ENCODE data around the gene PIK3CB. TPM values are rescaled to one million over a fixed set of nuclear protein-coding genes. Genes with fewer than 3 reads are reported as not detected.

PIK3CB gene
- total RNA-seq, 4 donors from 2014 or later, result 36.6 to 44.0 (median 38.9) TPM

DNA sequence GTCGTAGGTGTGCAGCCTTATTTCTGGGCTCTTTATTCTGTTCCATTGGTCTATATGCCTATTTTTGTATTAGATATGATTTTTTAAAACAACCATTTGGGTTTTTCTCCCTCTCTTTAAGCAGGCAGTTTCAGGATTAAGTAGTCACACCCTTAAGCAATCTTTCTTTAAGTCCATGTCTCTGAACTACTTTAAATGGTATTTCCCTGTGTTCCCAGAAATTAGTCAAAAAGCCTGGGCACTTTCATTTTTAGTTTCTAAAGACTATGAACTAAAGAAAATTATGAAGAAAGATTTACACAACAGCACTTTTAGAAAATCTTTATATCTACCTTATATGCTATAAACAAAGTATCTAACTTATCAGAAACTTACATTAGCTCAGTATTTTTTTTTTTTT is 115.9 kb downstream of the PIK3CB start:
- no peak for TF ChIP-seq CTCF (IDR thresholded peaks at IDR 0.05; ENCODE audit: low read depth)

- TF ChIP-seq CTCF (IDR thresholded peaks at IDR 0.05; ENCODE audit: low read depth), result no peak
Measured at GRCh38 chr3:138717348-138717747, 117.4 kb downstream of the PIK3CB start.

DNA sequence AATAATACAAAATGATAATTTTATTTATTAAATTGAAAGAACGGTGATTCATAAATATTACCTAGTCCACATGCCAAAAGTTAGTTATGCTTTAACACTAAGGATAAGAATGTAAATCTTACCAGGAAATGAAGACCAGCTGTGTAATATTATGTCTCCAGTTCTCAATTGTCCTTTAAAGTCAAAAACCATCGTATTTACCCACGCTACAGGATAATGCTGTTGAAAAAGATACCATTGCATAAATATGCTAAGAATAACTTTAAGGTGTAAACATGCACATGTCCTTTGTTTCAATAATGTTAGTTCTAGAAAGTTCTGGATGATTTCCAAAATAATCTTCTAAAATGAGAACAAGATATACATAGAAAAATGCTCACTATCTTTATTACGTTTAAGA is 122.6 kb downstream of the PIK3CB start:
- TF ChIP-seq CTCF (IDR thresholded peaks at IDR 0.05; ENCODE audit: low read depth), result no peak

GRCh38 chr3:138705675-138706074 is 129.1 kb downstream of the PIK3CB start:
- TF ChIP-seq CTCF (IDR thresholded peaks at IDR 0.05; ENCODE audit: low read depth), result no peak

GRCh38 chr3:138696666-138697370 is 137.9 kb downstream of the PIK3CB start:
- TF ChIP-seq CTCF (IDR thresholded peaks at IDR 0.05; ENCODE audit: low read depth), result no peak

DNA sequence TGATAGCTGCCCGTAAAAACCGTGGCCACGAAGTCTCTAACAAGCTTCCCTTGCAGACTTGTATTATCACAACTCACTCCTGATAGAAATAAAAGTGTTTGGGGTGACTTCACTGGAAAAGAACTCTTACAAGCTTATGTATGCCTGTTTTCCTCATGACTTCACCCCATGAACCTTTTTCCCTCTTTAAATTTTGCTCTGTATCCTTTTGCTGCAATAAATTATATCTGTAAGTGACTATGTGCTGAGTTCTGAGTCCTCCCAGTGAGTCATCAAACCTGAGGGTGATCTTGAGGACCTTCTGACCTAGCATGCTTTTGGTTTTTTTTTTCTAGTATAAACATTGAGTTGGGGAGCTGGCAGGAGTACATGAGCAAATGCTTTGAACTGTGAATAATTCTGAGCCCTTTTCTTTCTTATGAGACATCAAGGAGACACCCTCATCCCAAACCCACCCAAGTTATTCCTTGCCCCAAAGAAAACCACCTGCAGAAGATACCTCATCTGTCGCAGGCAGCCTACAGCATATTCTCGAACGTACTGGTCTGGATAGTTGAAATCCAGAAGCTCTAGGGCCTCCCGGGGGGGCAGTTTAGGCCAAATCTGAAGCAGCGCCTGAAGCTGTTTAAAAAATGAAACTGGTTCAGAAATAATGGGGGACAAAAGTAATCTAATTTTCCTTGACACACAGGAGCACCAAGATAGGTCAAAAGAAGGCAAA is 140.3 kb downstream of the PIK3CB start:
- no peak for TF ChIP-seq CTCF (IDR thresholded peaks at IDR 0.05; ENCODE audit: low read depth)

DNA sequence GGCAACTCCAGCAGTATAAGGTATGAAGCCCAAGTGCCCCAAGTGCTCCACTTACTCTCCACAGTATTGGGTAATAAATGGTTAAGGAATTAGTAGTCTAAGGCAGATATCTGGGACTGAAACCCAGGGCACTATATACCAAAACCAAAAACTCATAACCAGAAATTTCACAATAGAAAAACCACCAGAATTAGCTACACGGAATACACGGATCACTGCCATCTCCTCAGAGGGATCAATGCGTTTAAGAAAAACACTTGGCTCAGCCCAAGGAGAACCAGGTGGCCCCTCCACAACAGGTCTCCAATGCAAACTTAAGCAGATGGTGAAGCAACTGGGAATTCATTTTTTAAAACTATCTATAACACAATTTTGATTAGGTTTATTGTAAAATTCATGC is 142.6 kb downstream of the PIK3CB start:
- TF ChIP-seq CTCF (IDR thresholded peaks at IDR 0.05; ENCODE audit: low read depth), result no peak
